Aorta (tissue), 5 donors: ENCODE measurements around the gene TOMM5. TPM values are rescaled to one million over a fixed set of nuclear protein-coding genes. Genes with fewer than 3 reads are reported as not detected.

Experiments
- ATAC-seq: fragments of 200-7000 bp; cut with Tn5 transposase; one replicate; pipeline ENCODE4 v1.9.1; 2022; ENCODE audit warnings: moderate library complexity; ENCODE audit not compliant: low FRiP score
- DNase-seq, 2 donors: peaks; one replicate each; pipeline ENCODE4 v3.0.0-alpha.2; 2020
- H3K27ac ChIP-seq, 2 donors: one replicate each; pipeline ENCODE4 v1.5.1; 2013; ENCODE audit warnings: low read length in 2 of 2, mild to moderate bottlenecking in 2 of 2, moderate library complexity in 2 of 2, control low read depth in 1 of 2, inconsistent platforms in 1 of 2, low read depth in 1 of 2
- H3K27me3 ChIP-seq, 2 donors: one replicate each; pipeline ENCODE4 v1.6.1; 2013; ENCODE audit warnings: control low read depth in 1 of 2, low read length in 1 of 2, mild to moderate bottlenecking in 1 of 2, moderate library complexity in 1 of 2; ENCODE audit not compliant: insufficient read depth in 2 of 2, control insufficient read depth in 1 of 2
- H3K36me3 ChIP-seq, 2 donors: one replicate each; pipeline ENCODE4 v1.6.1; 2013; ENCODE audit warnings: control low read depth in 1 of 2, low read length in 1 of 2, mild to moderate bottlenecking in 1 of 2; ENCODE audit not compliant: insufficient read depth in 2 of 2, control insufficient read depth in 1 of 2
- H3K4me1 ChIP-seq, 2 donors: one replicate each; pipeline ENCODE4 v1.6.1; 2013; ENCODE audit warnings: low read length in 2 of 2, control low read depth in 1 of 2, mild to moderate bottlenecking in 1 of 2, moderate library complexity in 1 of 2; ENCODE audit not compliant: insufficient read depth in 2 of 2, control insufficient read depth in 1 of 2
- H3K4me3 ChIP-seq, 2 donors: one replicate each; pipeline ENCODE4 v1.5.1; 2013; ENCODE audit warnings: low read length in 2 of 2, control low read depth in 1 of 2, mild to moderate bottlenecking in 1 of 2
- H3K9me3 ChIP-seq: one replicate; pipeline ENCODE4 v1.6.1; 2013; ENCODE audit warnings: mild to moderate bottlenecking, low read length; ENCODE audit not compliant: control insufficient read depth
- WGBS, 2 donors: extraction: QIAGEN DNeasy Blood & Tissue Kit; methylation state at CpG; one replicate each; pipeline ENCODE4 v1.1.7; 2013; 5-methylcytosine and 5-hydroxymethylcytosine counted together
- intact Hi-C, 2 donors: fragments of 100-400 bp; cut with DNase I; formaldehyde crosslinking; loops; one replicate each; pipeline versions ENCODE4 v1.14.2 to v1.15.0; 2022
- polyA plus RNA-seq, 2 donors: library from polyadenylated mRNA; stranded (reverse); fragments of 200-250 nt; gene quantifications; one replicate each; pipeline ENCODE4 v1.2.3, GENCODE V29; 2013
- total RNA-seq, 2 donors: library from RNA; stranded (reverse); fragmentation: NEBNext Ultra II Directional; extraction: Animal tissue kit (Norgen Biotek cat#: 25700); gene quantifications; one replicate each; pipeline ENCODE4 v1.2.1, GENCODE V29; 2021
- donor health status: healthy with polysubstance abuse.
- donor health status: Bipolar disorder and iron deficiency.
- donor health status: DM: no; HTN: no; CAD: no.
- donor health status: DM: no; HTN: no; CAD: no.
- donor health status: DM: yes; HTN: yes; CAD: no.

TOMM5 gene
- total and polyA plus RNA-seq, 4 donors = 39.8 to 171 (median 63.6) TPM

GRCh38 chr9:37563806-37564513, 28.4 kb downstream of the TOMM5 start:
- no peak overlapping the region for H3K27ac ChIP-seq
- intact Hi-C loops = no loop called here
- peaks cover 0 to 1% of the 10 kb centered on the region in 2 donors for H3K36me3 ChIP-seq
- ATAC-seq (no peak), DNase-seq (no peak)
- no peaks in the 10 kb centered on the region for H3K9me3 ChIP-seq
- no peaks in the 10 kb centered on the region for H3K27me3 ChIP-seq
- no peak overlapping the region for H3K4me3 ChIP-seq
- WGBS, 2 donors = 62 to 65% methylated on average over 3 of the region's 3 CpGs
- H3K4me1 ChIP-seq = no peaks in the 10 kb centered on the region

DNA sequence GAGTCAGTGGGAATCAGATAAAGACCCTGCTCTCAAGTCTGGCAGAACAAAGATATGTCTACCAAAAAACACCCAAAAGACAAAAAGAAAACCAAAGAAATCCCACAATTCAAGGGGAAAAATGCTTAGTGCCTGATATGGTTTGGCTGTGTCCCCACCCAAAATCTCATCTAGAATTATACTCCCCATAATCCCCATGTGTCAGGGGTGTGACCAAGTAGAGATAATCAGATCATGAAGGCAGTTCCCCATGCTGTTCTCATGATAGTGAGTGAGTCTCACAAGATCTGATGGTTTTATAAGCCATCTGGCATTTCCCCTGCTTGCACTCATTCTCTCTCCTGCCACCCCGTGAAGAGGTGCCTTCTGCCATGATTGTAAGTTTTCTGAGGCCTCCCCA, 29.6 kb downstream of the TOMM5 start:
- DNase-seq (no peak), ATAC-seq (no peak)
- intact Hi-C loops = no loop called here
- Histone ChIP-seq H3K9me3 (no peaks in the 10 kb centered on the region), H3K27ac (no peak overlapping the region), H3K27me3 (no peaks in the 10 kb centered on the region), H3K36me3 (peaks cover 0 to 1% of the 10 kb centered on the region in 2 donors), H3K4me1 (no peaks in the 10 kb centered on the region), H3K4me3 (no peak overlapping the region)
- WGBS, 2 donors = 85 to 88% methylated on average over 1 of the region's 1 CpG

DNA sequence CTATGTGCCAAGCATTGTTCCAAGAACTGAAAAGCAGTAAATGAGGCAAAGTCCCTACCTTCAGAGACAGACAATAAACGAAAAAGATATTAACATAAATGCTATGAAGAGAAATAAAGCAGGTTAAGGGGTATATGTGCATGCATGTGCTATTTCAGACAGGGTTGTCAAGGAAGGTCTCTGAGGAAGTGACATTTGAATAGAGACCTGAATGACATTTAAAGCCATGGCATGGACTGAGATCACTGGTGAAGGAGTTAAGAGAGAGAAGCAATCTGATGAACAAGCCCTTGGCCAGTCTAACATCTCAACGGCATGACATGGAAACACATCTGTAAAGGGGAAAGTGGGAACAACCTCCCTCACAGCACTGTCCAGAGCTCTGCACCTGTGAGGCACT, 30.7 kb downstream of the TOMM5 start:
- peaks cover 0 to 1% of the 10 kb centered on the region in 2 donors for H3K36me3 ChIP-seq
- no peaks in the 10 kb centered on the region for H3K27me3 ChIP-seq
- H3K9me3 ChIP-seq = no peaks in the 10 kb centered on the region
- DNase-seq = no peak
- H3K4me1 ChIP-seq = no peaks in the 10 kb centered on the region
- no peak overlapping the region for H3K27ac ChIP-seq
- intact Hi-C loops = no loop called here
- WGBS, 2 donors = 69 to 89% methylated on average over 2 of the region's 2 CpGs
- ATAC-seq = no peak
- no peak overlapping the region for H3K4me3 ChIP-seq

- ATAC-seq = no peak
- Histone ChIP-seq H3K27me3 (no peaks in the 10 kb centered on the region), H3K9me3 (no peaks in the 10 kb centered on the region), H3K36me3 (peaks cover 0 to 1% of the 10 kb centered on the region in 2 donors), H3K27ac (no peak overlapping the region), H3K4me3 (no peak overlapping the region), H3K4me1 (no peaks in the 10 kb centered on the region)
- intact Hi-C loops = loop anchor here in 1 of 2 donors (10.0 kb wide), 1 partner anchor 45 kb away; no protein-coding TSS in a partner anchor
- WGBS, 2 donors = 95 to 97% methylated on average over 5 of the region's 5 CpGs
- DNase-seq = no peak
Observed at GRCh38 chr9:37559855-37560592, 32.4 kb downstream of the TOMM5 start.

GRCh38 chr9:37559125-37559524, 33.3 kb downstream of the TOMM5 start:
- no peaks in the 10 kb centered on the region for H3K9me3 ChIP-seq
- no peaks in the 10 kb centered on the region for H3K4me1 ChIP-seq
- WGBS, 2 donors = 81 to 91% methylated on average over 1 of the region's 1 CpG
- intact Hi-C loops = loop anchor here in 1 of 2 donors (10.0 kb wide), 1 partner anchor 46 kb away; no protein-coding TSS in a partner anchor
- no peak for ATAC-seq
- H3K4me3 ChIP-seq = no peak overlapping the region
- H3K27me3 ChIP-seq = no peaks in the 10 kb centered on the region
- peaks cover 0 to 1% of the 10 kb centered on the region in 2 donors for H3K36me3 ChIP-seq
- no peak for DNase-seq
- H3K27ac ChIP-seq = no peak overlapping the region

DNA sequence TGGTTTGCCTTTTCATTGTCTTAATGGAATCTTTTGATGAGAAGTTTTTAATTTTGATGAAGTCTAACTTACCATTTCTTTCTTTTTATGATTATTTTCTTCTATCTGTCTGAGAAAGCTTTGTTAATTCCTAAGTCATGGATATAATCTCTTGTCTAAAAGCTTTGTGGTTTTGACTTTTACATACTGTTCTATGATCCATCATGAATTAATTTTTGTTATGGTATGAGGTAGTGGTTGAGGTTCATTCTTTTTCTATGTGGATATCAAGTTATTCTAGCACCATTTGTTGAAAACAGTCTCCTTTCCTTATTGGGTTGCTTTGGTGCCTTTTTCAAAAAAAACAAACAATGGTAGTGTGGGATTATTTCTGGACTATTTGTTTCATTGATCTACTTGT, 36.6 kb downstream of the TOMM5 start:
- no peaks in the 10 kb centered on the region for H3K36me3 ChIP-seq
- H3K4me1 ChIP-seq = no peaks in the 10 kb centered on the region
- no peak overlapping the region for H3K27ac ChIP-seq
- ATAC-seq = no peak
- H3K4me3 ChIP-seq = no peak overlapping the region
- intact Hi-C loops = loop anchor here in 1 of 2 donors (10.0 kb wide), 1 partner anchor 49 kb away; no protein-coding TSS in a partner anchor
- no peak for DNase-seq
- H3K9me3 ChIP-seq = no peaks in the 10 kb centered on the region
- no peaks in the 10 kb centered on the region for H3K27me3 ChIP-seq

GRCh38 chr9:37554318-37554717, 38.1 kb downstream of the TOMM5 start:
- Histone ChIP-seq H3K4me3 (no peak overlapping the region), H3K9me3 (no peaks in the 10 kb centered on the region), H3K4me1 (no peaks in the 10 kb centered on the region), H3K27ac (no peak overlapping the region), H3K27me3 (no peaks in the 10 kb centered on the region), H3K36me3 (no peaks in the 10 kb centered on the region)
- ATAC-seq (no peak), DNase-seq (no peak)
- intact Hi-C loops = loop anchor here in 1 of 2 donors (10.0 kb wide), 1 partner anchor 50 kb away; no protein-coding TSS in a partner anchor
- WGBS, 2 donors = 81 to 86% methylated on average over 3 of the region's 3 CpGs

DNA sequence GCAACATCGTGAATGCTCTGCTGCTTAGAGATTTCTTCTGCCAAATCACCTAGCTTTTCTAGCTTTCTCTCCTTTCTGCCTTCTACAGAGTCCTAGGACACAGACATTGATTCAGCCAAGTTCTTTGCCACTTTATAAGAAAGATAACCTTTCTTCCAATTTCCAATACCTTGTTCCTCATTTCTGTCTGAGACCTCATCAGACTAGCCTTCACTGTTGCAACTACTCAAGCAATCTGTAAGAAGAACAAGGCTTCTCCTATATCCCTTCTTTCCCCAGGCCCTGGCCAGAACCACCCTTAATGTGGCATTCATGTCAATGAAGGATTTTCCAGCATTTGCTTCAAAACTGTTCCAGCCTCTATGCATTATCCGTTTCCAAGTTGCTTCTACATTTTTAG, 40.5 kb downstream of the TOMM5 start:
- WGBS, 2 donors = 85 to 91% methylated on average over 2 of the region's 2 CpGs
- ATAC-seq = no peak

More for the DNA sequence above, 40.5 kb downstream of the TOMM5 start:
- no peaks in the 10 kb centered on the region for H3K4me1 ChIP-seq
- no peaks in the 10 kb centered on the region for H3K36me3 ChIP-seq
- no peak overlapping the region for H3K27ac ChIP-seq
- H3K4me3 ChIP-seq = no peak overlapping the region
- DNase-seq = no peak
- no peaks in the 10 kb centered on the region for H3K27me3 ChIP-seq
- intact Hi-C loops = loop anchor here in 1 of 2 donors (10.0 kb wide), 1 partner anchor 53 kb away; no protein-coding TSS in a partner anchor
- no peaks in the 10 kb centered on the region for H3K9me3 ChIP-seq
